GM19099 (cell line): ENCODE results near the gene LPIN3.

ENCODE experiments used
- POLR2A ChIP-seq: IDR thresholded peaks from 3 replicates; pipeline ENCODE4 v1.6.1; 2011; ENCODE audit warnings: low read depth; ENCODE audit not compliant: insufficient read length; ENCODE audit errors: extremely low read depth

LPIN3 gene

GRCh38 chr20:41342474-41343464 is 2.1 kb downstream of the LPIN3 start:
- TF ChIP-seq POLR2A: no peak

GRCh38 chr20:41344477-41344876 is 3.9 kb downstream of the LPIN3 start:
- no peak for TF ChIP-seq POLR2A

- no peak for TF ChIP-seq POLR2A
These were observed 4.5 kb downstream of the LPIN3 start for GRCh38 chr20:41344938-41345728.

GRCh38 chr20:41345729-41346067 is 5.1 kb downstream of the LPIN3 start:
- no peak for TF ChIP-seq POLR2A

- TF ChIP-seq POLR2A: no peak
These were observed 7.2 kb downstream of the LPIN3 start for GRCh38 chr20:41347523-41348429.

- no peak for TF ChIP-seq POLR2A
These were observed 8.0 kb downstream of the LPIN3 start for GRCh38 chr20:41348430-41349172.

GRCh38 chr20:41349266-41349665 is 8.6 kb downstream of the LPIN3 start:
- TF ChIP-seq POLR2A: no peak

GRCh38 chr20:41349943-41350342 is 9.3 kb downstream of the LPIN3 start:
- no peak for TF ChIP-seq POLR2A

- TF ChIP-seq POLR2A: no peak
These were observed 9.9 kb downstream of the LPIN3 start for GRCh38 chr20:41350408-41350962.

GRCh38 chr20:41352106-41352505 is 11.5 kb downstream of the LPIN3 start:
- no peak for TF ChIP-seq POLR2A

- TF ChIP-seq POLR2A: no peak
These were observed 12.0 kb downstream of the LPIN3 start for GRCh38 chr20:41352666-41353065.

- TF ChIP-seq POLR2A: no peak
These were observed 12.9 kb downstream of the LPIN3 start for GRCh38 chr20:41353530-41353929.

GRCh38 chr20:41355192-41355591 is 14.6 kb downstream of the LPIN3 start:
- TF ChIP-seq POLR2A: no peak
